GM12874 (cell line): Measurements from ENCODE around the gene ZBTB12.

Experiments
- CTCF ChIP-seq: IDR thresholded peaks from 2 replicates; pipeline ENCODE4 v1.5.1; 2011; ENCODE audit warnings: low read depth, mild to moderate bottlenecking, control low read depth, low read length, moderate library complexity; ENCODE audit not compliant: insufficient read depth

ZBTB12 gene

GRCh38 chr6:31898383-31899011 is 3.4 kb downstream of the ZBTB12 start:
- no peak for TF ChIP-seq CTCF

GRCh38 chr6:31897612-31898382 is 4.1 kb downstream of the ZBTB12 start, which contains the start of gene EHMT2:
Gene EHMT2 (minus strand): TSS chr6:31897698. CDS start chr6:31897677, 21 bp downstream.
- TF ChIP-seq CTCF, result no peak

- TF ChIP-seq CTCF, result no peak
Observed at GRCh38 chr6:31896856-31897611, 4.9 kb downstream of the ZBTB12 start.

- TF ChIP-seq CTCF, result no peak
Observed at GRCh38 chr6:31896493-31896855, 5.4 kb downstream of the ZBTB12 start.

- no peak for TF ChIP-seq CTCF
Observed at GRCh38 chr6:31892821-31893220, 9.1 kb downstream of the ZBTB12 start.

- no peak for TF ChIP-seq CTCF
Observed at GRCh38 chr6:31889331-31889972, 12.4 kb downstream of the ZBTB12 start.
